Fibroblast of peridontal ligament (primary cell): Measurements from ENCODE around the gene FAM118B.
"Not testable (repeated sequence)": the region's sequence is repeated elsewhere in the genome, so short reads cannot be mapped to it uniquely, and the experiment has no call there.

Source experiments
- DNase-seq: peaks from one replicate; pipeline ENCODE4 v3.0.0-alpha.2; 2010; ENCODE audit errors: extremely low read depth

Gene FAM118B

GRCh38 chr11:126217491-126217890 is 5.9 kb downstream of the FAM118B start:
- DNase-seq, result no peak

- DNase-seq, result no peak
Measured at GRCh38 chr11:126219547-126219946, 8.0 kb downstream of the FAM118B start.

GRCh38 chr11:126224647-126225294 is 13.2 kb downstream of the FAM118B start:
- no peak for DNase-seq

- no peak for DNase-seq
Measured at GRCh38 chr11:126225295-126225665, 13.7 kb downstream of the FAM118B start.

GRCh38 chr11:126226334-126227084 is 14.9 kb downstream of the FAM118B start:
- DNase-seq, result no peak

- DNase-seq, result peak; percentile 73
Measured at GRCh38 chr11:126229858-126230540, 18.4 kb downstream of the FAM118B start.

- peak; percentile 23 for DNase-seq
Measured at GRCh38 chr11:126231725-126232459, 20.3 kb downstream of the FAM118B start.

GRCh38 chr11:126232683-126233082 is 21.1 kb downstream of the FAM118B start:
- DNase-seq, result no peak

GRCh38 chr11:126233391-126233790 is 21.8 kb downstream of the FAM118B start:
- no peak for DNase-seq

GRCh38 chr11:126246636-126247035 is 35.1 kb downstream of the FAM118B start:
- DNase-seq, result no peak

GRCh38 chr11:126253265-126253664 is 41.7 kb downstream of the FAM118B start:
- DNase-seq, result no peak

GRCh38 chr11:126254819-126255218 is 43.2 kb downstream of the FAM118B start:
- DNase-seq, result no peak

- not testable (repeated sequence) for DNase-seq
Measured at GRCh38 chr11:126255507-126255906, 43.9 kb downstream of the FAM118B start.

- DNase-seq, result no peak
Measured at GRCh38 chr11:126256216-126256615, 44.6 kb downstream of the FAM118B start.

GRCh38 chr11:126257144-126257543 is 45.6 kb downstream of the FAM118B start:
- DNase-seq, result peak; percentile 44

- peak; percentile 84 for DNase-seq
Measured at GRCh38 chr11:126257764-126258163, 46.2 kb downstream of the FAM118B start.

GRCh38 chr11:126262216-126262615 is 50.6 kb downstream of the FAM118B start:
- DNase-seq, result no peak

- no peak for DNase-seq
Measured at GRCh38 chr11:126263489-126263888, 51.9 kb downstream of the FAM118B start.

GRCh38 chr11:126265811-126266210 is 54.2 kb downstream of the FAM118B start:
- no peak for DNase-seq

GRCh38 chr11:126267650-126268049 is 56.1 kb downstream of the FAM118B start:
- DNase-seq, result no peak

- no peak for DNase-seq
Measured at GRCh38 chr11:126268361-126268707, 56.8 kb downstream of the FAM118B start.
